ENCODE measurements around the gene SELENOO.

SELENOO gene

GRCh38 chr22:50243685-50244419 is 43.0 kb downstream of the SELENOO start:
- no peak for DNase-seq

GRCh38 chr22:50244420-50245213 is 43.8 kb downstream of the SELENOO start, which contains the start of gene TUBGCP6:
TUBGCP6 (minus strand) TSS chr22:50245023; CDS start chr22:50244459, 564 bp downstream.
- DNase-seq = peak; percentile 97

DNA sequence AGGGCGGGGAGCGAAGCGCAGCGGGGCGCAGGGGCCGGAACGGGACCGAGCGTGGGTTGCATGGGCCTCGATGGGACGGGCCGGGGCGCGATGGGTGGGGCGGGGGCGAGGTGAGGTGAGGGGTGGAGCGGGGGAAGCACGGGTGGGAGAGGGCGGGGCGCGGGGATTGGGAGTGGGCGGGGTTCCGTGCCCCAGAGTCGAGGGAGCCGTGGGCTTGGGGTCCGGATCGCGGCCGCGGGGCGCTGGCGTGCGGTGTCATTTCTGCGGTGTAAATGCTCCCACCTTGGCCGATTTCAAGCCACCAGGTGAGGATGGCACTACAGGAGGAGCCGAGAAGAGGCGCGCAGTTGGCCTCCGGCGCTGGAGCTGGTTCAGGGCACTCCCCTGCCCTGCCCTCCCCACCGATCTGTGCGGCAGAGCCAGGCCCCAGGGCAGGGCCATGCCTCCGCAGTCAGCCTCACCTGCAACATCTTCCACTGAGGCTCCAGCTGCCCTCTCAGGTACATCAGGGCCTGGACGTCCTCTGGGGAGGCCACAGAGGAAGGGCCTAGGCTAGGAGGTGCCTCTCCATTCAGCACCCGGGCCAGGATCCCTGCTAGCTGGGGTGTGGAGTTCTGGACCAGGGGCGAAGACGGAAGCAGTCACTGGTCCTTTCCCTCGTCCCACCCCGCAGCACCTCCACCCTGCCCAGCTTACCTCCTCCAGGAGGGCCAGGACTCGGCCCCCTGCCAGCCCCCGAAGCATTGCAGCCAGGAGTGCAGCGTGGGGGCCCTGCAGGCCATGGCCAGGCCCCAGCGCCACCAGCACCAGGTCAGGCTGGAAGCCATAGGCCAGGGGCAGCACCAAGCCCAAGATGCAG is 44.6 kb downstream of the SELENOO start:
- DNase-seq = no peak

- no peak for DNase-seq
Observed at GRCh38 chr22:50246242-50247175, 45.7 kb downstream of the SELENOO start.

- DNase-seq = no peak
Observed at GRCh38 chr22:50247748-50248147, 46.9 kb downstream of the SELENOO start.

GRCh38 chr22:50248196-50249081 is 47.6 kb downstream of the SELENOO start:
- DNase-seq = no peak

DNA sequence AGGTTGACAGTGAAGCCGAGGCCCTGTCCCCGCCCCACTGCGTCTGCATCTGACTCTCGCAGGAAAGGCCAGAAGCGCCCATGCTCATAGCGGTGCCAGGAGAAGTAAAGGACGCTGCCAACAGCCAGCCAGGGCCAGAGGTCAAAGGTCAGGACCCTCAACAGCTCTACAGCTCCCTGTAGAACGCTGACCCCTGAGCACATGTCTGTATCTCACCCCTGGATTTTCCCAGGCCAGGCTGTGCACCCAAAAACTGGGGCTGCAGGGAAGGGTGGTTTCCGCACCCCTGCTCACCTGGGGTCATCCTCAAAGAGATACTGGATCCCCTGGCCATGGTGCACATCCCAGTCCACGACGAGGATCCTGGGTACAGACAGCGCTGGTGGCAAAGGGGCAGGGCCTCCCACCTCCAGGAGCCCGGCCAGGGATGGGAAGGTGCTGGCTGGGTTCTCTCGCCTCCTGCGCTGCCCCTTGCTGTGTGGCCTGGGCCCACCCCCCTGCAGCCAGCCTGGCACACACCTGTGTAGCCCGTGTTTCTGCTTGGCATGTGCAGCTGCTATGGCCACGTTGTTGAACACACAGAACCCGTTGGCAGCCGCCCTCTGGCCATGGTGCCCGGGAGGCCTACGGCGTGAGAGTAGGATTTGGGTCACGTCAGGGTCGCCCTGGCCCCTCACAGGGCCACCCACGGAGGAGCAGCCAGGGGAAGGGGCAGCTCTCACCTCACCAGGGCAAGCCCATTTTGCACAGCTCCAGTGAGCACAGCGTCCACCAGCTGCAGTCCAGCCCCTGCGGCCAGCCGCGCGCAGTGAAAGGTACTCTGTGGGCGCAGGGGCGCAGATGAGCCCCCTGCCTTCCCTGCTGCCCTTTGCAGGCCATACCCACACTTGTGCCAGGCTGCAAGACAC is 48.8 kb downstream of the SELENOO start:
- no peak for DNase-seq

GRCh38 chr22:50250249-50250554 is 49.4 kb downstream of the SELENOO start:
- DNase-seq = no peak

- DNase-seq = peak; percentile 91
Observed at GRCh38 chr22:50250555-50251476, 50.0 kb downstream of the SELENOO start, which contains the start of gene HDAC10. HDAC10 (minus strand) TSS chr22:50251265; CDS start chr22:50251032, 233 bp downstream.

DNA sequence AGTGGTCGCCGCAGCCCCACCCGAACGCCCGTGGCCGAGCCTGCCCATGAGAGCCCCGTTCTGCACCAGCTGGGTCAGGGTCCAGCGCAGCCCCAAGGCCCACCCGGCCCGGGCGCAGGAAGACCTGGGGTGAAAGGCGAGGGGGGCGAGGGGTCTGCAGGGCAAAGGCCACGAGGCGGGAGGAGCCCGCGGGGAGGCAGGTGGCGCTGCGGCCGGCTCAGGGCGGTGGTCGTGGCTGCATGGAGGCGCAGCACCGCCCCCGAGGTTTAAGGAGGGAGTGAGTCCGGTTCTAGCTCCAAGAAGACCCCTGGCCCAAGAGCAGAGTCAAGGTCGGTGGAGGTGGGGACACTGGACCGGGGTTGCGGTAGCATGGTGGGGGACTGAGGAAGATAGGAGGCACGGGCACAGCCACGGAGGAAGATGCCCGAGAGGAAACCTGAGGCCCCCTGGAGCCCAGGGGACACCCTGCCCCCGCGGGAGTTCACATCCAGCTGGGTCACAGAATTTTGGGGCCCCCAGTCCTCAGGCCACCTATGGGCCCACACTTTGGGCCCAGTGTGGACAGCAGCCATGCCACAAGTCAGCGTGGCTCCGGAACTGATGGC is 50.8 kb downstream of the SELENOO start:
- DNase-seq = no peak

GRCh38 chr22:50252082-50253045 is 51.6 kb downstream of the SELENOO start:
- peak; percentile 81 for DNase-seq

DNA sequence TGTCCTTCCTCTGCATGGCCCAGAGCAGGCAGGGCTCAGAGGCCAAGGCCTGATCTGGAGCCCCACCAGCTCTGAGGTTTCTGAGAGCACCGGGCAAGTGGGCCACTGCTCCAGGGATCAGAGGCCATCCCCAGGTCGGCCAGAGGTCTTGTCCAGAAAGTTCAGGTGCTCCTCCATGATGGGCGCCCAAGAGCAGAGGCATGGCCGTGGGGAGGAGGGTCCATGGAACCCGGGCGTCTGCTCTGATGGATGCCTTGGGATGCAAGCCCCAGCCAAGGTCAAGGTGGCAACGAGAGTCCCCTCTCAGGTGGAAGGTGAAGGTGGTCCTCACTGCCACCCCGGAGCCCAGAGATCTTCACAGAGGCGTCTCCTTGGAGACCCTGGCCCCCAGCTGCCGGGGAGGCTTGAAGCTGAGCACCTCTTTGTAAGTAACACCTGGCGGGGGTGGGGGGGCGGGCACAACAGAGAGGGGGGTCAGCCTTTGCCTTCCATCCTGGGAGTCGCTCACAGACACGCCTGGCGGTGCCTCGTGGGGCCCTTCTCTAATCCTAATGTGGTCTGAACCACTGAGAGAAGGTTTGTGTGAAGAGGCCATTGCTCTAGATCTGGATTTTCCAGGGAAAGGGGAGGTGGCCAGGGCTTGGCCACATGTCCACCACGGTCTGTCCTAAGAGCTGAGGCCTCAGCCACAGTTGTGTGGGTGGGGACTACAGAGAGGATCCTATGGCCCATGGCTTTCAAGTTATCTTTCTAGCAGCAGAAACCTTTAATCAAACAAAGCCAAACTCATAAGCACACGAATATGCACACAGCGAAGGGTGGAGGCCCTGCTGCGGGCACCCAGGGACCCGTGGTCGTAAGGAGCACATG is 52.5 kb downstream of the SELENOO start:
- no peak for DNase-seq

DNA sequence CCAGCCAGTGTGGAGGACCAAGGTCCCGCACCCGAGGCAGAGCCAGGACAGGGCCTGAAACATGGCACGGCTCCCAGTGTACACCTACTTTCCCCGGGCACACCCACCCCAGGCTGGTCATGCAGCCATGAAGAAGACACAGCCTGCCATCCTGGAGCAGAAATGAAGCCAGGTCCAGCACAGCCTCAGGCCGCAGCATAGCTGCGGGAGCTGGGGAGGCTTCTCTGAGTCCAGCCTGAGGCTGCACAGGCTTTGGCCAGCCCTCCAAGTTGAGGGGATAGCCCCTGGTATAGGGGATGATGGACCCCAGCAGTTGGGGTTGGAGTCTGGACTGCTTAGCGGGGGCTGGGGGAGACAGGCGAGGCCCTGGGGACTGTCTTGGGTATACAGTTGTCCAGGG is 53.1 kb downstream of the SELENOO start:
- no peak for DNase-seq

DNA sequence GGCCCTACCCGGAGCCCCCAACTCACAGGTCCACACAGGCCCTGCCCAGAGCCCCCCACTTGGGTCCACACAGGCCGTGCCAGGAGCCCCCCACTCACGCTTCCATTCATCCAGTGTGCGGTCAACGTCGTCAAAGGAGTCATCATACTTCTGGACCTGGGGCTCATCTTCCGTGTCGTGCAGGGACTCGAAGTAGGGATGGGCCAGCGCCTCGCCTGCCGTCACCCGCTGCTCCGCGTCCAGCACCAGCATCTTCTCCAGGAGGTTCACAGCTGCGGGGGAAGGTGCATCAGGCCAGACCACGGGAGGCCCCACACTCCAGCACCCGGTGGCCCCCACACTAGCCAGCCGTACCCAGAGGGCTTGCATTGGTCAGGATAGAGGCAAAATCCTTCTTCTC is 54.3 kb downstream of the SELENOO start:
- no peak for DNase-seq

DNA sequence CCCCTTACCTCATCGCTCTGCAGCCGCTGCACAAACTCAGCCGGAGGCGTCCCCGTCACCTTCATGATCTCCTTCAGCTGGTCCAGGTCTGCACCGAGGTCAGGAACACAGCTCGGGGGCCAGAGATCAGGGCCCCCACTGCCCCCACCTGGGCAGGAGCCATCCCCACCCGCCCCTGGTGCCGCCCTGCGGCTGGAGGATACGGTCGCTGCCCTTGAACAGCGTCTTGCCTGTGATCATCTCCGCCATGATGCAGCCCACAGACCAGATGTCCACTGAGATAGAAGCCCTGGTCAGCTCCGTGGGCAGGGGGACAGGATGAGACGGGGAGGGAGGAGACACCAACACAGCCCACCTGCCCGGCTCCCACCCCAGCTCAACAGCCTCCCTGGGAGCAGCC is 54.8 kb downstream of the SELENOO start:
- DNase-seq = no peak

- DNase-seq = no peak
Observed at GRCh38 chr22:50256258-50256862, 55.5 kb downstream of the SELENOO start.

Measured in activated CD8-positive, alpha-beta memory T cell treated with anti-CD3 and anti-CD28 coated beads, Interleukin-2, amount 50 U/mL, for 48 hours (primary cell).